ENCODE data around the gene CYP4F2. TPM values are rescaled to one million over a fixed set of nuclear protein-coding genes. Genes with fewer than 3 reads are reported as not detected.

The CYP4F2 gene
- polyA plus RNA-seq, 1 donor (not counting 4 experiments of a cell fraction or from before 2014, with no cell fraction given): 0.13 TPM

DNA sequence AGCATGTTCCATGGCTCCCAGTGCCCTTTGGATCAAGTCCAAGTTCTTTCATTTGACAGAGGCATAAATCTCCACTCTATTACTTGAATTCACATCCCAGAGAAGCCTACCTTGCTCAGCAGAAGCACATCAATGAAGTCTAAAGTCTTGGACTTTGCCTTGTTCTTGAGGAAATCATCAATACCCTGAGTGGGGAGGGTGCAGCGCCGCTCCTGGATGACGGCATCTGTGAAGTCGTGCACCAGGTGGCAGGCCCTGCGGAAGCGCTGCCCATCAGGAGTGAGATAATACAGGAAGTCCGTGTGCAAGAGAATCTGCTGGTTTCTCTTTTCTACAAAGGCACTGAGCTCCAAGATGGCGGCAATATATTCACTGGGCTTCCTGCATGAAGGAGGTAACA, 25.8 kb upstream of the CYP4F2 start:
- Histone ChIP-seq H3K36me3 (ENCODE audit: control insufficient read depth in 2 of 2, extremely low read depth in 1 of 2, insufficient read depth in 2 of 2, low read length in 2 of 2) (peaks cover 0 to 5% of the 10 kb centered on the region in 2 experiments), H3K9me1 (ENCODE audit: control insufficient read depth, extremely low read depth, insufficient read depth, low read length) (no peaks in the 10 kb centered on the region), H3K27ac (ENCODE audit: control insufficient read depth, insufficient read depth, low read length) (no peak overlapping the region), H3K4me2 (ENCODE audit: control insufficient read depth, extremely low read depth, insufficient read depth, low read depth, low read length) (no peak overlapping the region), H3K4me3 (ENCODE audit: control insufficient read depth in 2 of 3, extremely low read depth in 1 of 3, insufficient read depth in 2 of 3, low read depth in 1 of 3, low read length in 3 of 3) (no peak overlapping the region), H3K9me3 (ENCODE audit: control insufficient read depth, low read depth, low read length) (no peaks in the 10 kb centered on the region), H3K9ac (ENCODE audit: control insufficient read depth, extremely low read depth, insufficient read depth, low read length) (no peak overlapping the region), H4K20me1 (ENCODE audit: control insufficient read depth, extremely low read depth, insufficient read depth, low read length) (no peaks in the 10 kb centered on the region), H3K79me2 (ENCODE audit: control insufficient read depth, insufficient read depth, low read length) (no peaks in the 10 kb centered on the region), H3K4me1 (ENCODE audit: control insufficient read depth, extremely low read depth, insufficient read depth, low read length) (no peaks in the 10 kb centered on the region), H2AFZ (ENCODE audit: control insufficient read depth, low read length) (no peak overlapping the region), H3K27me3 (ENCODE audit: control insufficient read depth, extremely low read depth, insufficient read depth, low read length) (no peaks in the 10 kb centered on the region)
- dilution Hi-C loops (cut with MboI; ENCODE audit: extremely low pct_ligation_motif_present, low sequenced_read_pairs): no loop called here
- FAIRE-seq: no peak
- TF ChIP-seq, protein P1, sequence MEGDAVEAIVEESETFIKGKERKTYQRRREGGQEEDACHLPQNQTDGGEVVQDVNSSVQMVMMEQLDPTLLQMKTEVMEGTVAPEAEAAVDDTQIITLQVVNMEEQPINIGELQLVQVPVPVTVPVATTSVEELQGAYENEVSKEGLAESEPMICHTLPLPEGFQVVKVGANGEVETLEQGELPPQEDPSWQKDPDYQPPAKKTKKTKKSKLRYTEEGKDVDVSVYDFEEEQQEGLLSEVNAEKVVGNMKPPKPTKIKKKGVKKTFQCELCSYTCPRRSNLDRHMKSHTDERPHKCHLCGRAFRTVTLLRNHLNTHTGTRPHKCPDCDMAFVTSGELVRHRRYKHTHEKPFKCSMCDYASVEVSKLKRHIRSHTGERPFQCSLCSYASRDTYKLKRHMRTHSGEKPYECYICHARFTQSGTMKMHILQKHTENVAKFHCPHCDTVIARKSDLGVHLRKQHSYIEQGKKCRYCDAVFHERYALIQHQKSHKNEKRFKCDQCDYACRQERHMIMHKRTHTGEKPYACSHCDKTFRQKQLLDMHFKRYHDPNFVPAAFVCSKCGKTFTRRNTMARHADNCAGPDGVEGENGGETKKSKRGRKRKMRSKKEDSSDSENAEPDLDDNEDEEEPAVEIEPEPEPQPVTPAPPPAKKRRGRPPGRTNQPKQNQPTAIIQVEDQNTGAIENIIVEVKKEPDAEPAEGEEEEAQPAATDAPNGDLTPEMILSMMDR (optimal IDR thresholded peaks at IDR 0.05 in 1 of 3, IDR thresholded peaks at IDR 0.05 in 1 of 3, conservative IDR thresholded peaks at IDR 0.05 in 1 of 3; ENCODE audit: extremely low read depth in 1 of 3, insufficient read depth in 2 of 3, low read length in 3 of 3): no peak
- no peak for TF ChIP-seq EZH2 (IDR thresholded peaks at IDR 0.05; ENCODE audit: low read length)
- no peak for DNase-seq (ENCODE audit: low read depth, low spot score)

DNA sequence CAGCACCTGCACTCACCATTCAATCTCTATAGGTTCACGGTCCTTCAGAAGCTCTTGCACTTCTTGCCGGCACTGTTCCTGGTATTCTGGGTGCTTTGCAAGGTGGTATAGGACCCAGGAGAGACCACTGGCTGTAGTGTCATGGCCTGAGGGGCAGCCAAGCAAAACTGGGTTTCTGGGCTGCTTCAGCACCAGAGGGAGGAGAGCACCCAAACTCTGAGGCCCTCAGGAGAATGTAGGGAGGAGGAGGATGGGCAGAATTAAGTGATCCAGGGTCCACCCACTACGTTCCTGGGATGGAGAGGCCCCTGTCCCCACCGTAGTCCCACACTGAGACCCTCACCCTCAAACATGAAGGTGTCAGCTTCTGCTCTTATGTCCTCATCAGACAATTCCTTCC, 24.1 kb upstream of the CYP4F2 start:
- DNase-seq (ENCODE audit: low read depth, low spot score): no peak
- Histone ChIP-seq H3K9me3 (ENCODE audit: control insufficient read depth, low read depth, low read length) (no peaks in the 10 kb centered on the region), H3K27ac (ENCODE audit: control insufficient read depth, insufficient read depth, low read length) (no peak overlapping the region), H3K9ac (ENCODE audit: control insufficient read depth, extremely low read depth, insufficient read depth, low read length) (no peak overlapping the region), H4K20me1 (ENCODE audit: control insufficient read depth, extremely low read depth, insufficient read depth, low read length) (no peaks in the 10 kb centered on the region), H3K79me2 (ENCODE audit: control insufficient read depth, insufficient read depth, low read length) (no peaks in the 10 kb centered on the region), H3K4me2 (ENCODE audit: control insufficient read depth, extremely low read depth, insufficient read depth, low read depth, low read length) (no peak overlapping the region), H3K9me1 (ENCODE audit: control insufficient read depth, extremely low read depth, insufficient read depth, low read length) (no peaks in the 10 kb centered on the region), H3K27me3 (ENCODE audit: control insufficient read depth, extremely low read depth, insufficient read depth, low read length) (no peaks in the 10 kb centered on the region), H3K36me3 (ENCODE audit: control insufficient read depth in 2 of 2, extremely low read depth in 1 of 2, insufficient read depth in 2 of 2, low read length in 2 of 2) (peaks cover 0 to 4% of the 10 kb centered on the region in 2 experiments), H3K4me1 (ENCODE audit: control insufficient read depth, extremely low read depth, insufficient read depth, low read length) (no peaks in the 10 kb centered on the region), H3K4me3 (ENCODE audit: control insufficient read depth in 2 of 3, extremely low read depth in 1 of 3, insufficient read depth in 2 of 3, low read depth in 1 of 3, low read length in 3 of 3) (no peak overlapping the region), H2AFZ (ENCODE audit: control insufficient read depth, low read length) (no peak overlapping the region)
- TF ChIP-seq, protein P1 (optimal IDR thresholded peaks at IDR 0.05 in 1 of 3, IDR thresholded peaks at IDR 0.05 in 1 of 3, conservative IDR thresholded peaks at IDR 0.05 in 1 of 3; ENCODE audit: extremely low read depth in 1 of 3, insufficient read depth in 2 of 3, low read length in 3 of 3): no peak
- TF ChIP-seq EZH2 (IDR thresholded peaks at IDR 0.05; ENCODE audit: low read length): no peak
- no peak for FAIRE-seq
- dilution Hi-C loops (cut with MboI; ENCODE audit: extremely low pct_ligation_motif_present, low sequenced_read_pairs): no loop called here

All from keratinocyte (primary cell).